HG03469 (cell line): ENCODE data around the gene SFTPD.
"Not testable (repeated sequence)": the region's sequence is repeated elsewhere in the genome, so short reads cannot be mapped to it uniquely, and the experiment has no call there.

ENCODE experiments used
- ATAC-seq: cut with Tn5 transposase; IDR thresholded peaks from one replicate; pipeline ENCODE4 v1.9.1; 2021; ENCODE audit warnings: mild to moderate bottlenecking, moderate library complexity, moderate number of reproducible peaks; ENCODE audit not compliant: unreplicated experiment

SFTPD gene

DNA sequence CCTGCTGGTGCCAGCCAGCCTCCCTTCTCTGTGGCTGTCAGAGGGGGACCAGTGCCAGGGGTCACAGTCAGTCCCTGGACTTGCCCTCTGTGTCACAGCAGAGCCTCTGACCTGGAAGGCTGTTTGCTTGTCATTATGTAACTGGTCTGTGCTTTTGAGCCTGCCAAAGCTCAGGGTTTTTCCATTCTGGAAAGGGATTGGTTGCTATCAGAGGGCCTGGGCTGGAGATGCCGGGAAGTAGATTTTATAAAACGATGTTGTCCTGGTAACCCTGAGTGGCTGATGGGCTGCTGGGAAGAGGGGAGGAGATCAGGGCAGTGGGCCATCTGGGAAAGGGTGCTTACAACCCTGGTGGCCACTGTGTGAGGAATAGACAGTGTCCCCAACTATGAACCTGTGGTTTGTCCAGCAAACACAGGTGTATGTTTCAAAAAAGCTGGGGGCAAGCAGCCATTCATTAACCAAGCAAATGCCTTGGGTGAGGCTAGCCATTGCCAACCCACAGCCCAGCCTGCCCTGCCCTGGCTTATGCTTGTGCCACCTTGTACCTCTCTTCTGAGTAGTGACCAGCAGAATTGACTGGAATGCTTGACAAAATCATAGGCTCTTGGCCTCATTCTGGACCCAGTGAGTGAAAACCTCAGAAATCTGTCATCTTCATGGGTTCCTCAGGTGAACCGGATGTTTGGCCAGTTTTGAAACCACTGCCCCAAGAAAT is 21.6 kb downstream of the SFTPD start:
- ATAC-seq = no peak

GRCh38 chr10:79926037-79926436 is 22.9 kb downstream of the SFTPD start:
- no peak for ATAC-seq

- ATAC-seq = no peak
These were observed 23.3 kb downstream of the SFTPD start for GRCh38 chr10:79925614-79926013.

DNA sequence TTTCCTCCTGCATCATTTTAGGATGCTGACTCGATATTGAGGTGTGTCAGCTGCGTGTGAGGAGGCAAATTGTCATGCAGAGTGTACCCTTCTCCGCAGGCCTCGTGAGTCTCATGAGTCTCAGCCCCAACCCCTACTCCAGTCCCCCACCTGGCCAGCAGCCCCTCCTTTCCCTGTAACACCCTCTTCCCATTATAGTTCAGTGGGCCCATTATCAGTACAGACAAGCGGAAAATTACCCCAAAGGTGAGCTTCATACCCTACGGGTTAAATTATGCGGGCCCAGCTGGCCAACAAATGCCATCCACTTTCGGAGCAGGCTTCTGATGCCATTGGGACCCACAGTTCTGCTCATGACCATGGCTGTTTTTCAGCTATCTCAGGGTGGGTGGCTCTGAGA is 25.2 kb downstream of the SFTPD start:
- no peak for ATAC-seq

- ATAC-seq = no peak
These were observed 25.8 kb downstream of the SFTPD start for GRCh38 chr10:79923145-79923544.

DNA sequence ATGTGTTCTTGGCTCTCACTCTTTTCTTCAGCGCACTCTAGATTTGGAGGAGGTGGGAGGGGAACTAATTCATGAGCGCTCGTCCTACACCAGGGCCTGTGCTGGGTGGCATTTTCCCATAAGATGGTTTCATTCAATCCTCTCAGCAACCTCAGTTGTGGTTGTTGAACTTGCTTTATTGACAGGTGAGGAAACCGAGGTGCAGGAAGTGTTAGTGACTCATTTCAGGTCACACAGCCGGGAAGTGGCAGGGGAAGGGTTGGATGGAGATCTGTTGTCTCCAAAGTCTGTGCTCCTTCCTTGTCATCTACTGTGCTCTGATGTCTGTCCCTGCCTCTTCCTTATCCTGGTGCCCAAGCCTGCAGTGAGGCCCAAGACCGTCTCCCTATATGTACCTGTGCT is 26.9 kb downstream of the SFTPD start:
- ATAC-seq = not testable (repeated sequence)

- ATAC-seq = not testable (repeated sequence)
These were observed 33.1 kb downstream of the SFTPD start for GRCh38 chr10:79915838-79916237.

DNA sequence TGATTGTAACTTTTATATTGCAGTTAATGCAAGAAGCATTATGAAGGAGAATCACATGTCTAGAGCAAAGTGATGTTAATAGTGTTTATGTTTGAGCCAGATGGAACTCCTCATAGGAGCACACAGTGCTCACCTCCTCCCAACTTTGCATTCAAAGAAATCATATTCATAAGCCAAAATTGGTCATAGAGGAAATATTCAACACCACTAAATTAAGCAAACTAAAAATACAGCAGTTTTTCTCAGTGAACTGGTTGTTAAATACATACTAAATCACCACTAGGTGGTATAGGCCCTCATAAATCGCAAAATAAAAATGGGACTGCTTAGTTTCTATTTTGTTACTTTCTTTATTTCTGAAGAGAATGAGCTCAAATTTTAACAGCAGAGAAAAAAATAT is 34.4 kb downstream of the SFTPD start:
- ATAC-seq = not testable (repeated sequence)

DNA sequence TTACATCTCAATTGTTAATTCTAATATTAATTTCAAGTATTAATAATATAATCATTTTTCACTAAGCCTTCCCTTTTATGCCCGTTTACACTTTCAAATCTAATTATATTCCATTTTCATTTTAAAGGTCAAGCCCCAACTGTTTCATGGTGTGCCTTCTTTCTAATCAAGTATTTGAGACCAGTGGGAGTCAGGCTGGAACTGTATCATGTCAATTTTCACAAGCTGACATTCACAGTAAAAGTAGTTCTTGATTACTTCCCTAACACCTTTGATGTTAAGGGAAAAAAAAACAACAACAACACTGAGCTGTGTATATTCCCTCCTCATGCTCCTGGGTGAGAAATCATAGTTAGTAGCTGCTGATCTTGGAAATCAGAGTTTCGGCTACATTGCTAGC is 38.1 kb downstream of the SFTPD start:
- ATAC-seq = no peak

GRCh38 chr10:79910344-79910743 is 38.6 kb downstream of the SFTPD start:
- ATAC-seq = peak; percentile 62

DNA sequence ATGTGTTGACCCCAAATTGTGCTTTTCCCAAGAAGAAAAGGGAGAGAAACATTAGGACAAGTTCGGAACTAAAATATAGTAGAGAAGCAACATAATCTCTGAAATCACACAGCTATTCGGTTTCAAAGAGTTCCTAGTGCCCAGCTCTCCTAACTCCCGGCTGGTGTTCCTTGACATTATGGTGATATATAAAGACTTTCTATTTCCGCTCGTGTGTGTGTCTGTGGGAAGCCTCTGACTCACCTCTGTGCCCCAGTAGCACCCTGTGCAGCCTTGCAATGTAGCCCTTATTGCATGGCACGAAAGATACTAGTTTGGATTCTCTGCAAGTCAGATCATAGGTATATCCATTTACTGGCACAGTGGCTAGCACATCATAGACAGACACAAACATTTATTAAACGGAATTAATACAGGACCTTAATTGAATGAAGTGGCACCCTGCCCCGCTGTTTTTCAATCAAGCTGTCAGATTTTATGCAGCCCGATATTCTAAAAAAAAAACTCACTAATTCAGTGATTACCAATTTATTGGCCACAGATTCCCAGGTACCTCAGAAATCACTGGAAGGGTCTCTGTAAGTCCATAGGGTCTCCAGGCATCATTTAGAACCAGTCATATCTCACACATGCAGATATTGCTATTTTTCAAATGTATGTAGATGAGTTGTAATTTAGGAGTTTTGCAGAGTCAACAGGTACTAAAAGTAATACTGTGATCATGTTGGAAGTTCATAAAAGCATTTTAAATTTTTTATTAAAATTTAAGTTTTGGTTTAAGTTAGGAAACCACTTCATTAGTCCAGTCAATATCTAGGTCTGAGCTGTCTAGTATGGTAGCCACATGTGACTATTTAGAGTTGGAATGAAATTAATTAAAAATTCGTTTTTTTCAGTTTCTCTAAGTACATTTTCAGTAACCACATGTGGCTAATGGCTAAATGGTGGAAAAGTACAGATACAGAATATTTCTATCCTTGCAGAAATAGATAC is 43.3 kb downstream of the SFTPD start:
- no peak for ATAC-seq

DNA sequence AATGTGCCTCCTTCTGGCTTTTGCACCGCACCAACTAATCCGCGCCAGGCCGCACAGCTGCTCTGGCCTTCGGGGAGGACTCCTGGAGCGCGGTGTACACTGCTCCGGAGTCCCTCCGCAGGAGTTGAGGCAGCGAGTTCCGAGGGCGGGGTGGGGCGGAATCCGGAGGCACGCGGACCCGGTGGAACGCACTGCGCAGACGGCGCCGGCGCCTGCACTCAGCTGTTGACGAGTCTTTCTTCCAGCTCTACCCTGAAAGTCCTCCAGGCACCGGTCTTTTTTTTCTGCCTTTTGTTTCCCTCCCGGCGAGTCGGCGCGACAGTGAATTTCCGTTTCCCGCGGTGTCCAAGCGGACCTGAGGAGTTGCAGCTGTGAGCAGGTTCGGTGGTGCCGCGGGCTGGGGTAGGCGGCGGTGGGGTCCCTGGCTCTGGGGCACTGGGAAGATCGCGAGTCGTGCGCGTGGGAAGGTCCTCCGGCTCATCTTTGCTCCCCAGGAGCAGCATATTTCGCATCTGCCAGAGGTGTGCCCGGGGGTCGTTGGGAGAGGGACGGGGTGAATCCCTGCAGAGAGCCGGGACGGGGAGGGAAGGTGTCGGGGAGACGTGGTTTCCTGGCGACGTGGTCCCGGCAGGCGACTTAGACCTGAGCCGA is 44.1 kb downstream of the SFTPD start:
- ATAC-seq = no peak

DNA sequence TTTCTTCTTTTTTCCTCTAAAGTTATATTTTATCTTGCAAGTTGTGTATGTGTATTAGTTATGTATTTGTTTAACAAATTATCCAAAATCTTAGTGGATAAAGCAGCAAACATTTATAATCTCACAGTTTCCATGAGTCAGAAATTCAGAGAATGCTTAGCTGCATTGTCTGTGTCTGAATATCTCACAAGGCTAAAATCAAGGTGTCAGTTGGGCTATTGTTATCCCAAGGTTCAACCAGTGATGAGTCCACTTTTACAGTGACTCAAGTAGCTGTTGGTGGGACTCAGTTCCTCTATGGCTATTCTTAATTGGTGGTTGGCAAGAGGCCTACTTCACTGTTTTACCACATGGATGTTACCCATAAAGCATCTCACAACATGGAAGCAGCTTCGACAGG is 47.3 kb downstream of the SFTPD start:
- ATAC-seq = not testable (repeated sequence)

GRCh38 chr10:79898597-79899325 is 50.1 kb downstream of the SFTPD start:
- ATAC-seq = no peak

DNA sequence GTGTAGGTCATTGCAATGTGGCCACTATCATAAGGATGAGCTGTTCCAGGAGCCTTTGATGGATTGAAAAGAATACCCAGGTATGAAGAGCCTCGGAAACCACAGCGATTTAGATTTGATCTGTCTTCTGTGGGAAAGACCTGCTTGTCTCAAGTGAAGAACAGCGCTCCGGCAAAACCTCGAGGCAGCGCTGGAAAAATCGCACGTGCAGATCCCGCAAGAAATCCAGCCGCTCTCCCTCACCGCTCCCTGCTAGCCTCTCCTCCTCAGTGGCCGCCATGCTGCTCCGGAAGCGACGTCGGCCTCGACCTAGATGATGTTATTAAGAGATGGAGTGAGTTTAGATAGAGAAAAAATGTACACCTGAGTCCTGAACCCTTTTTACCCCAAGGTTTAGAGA is 56.0 kb downstream of the SFTPD start:
- not testable (repeated sequence) for ATAC-seq

GRCh38 chr10:79890469-79890868 is 58.4 kb downstream of the SFTPD start:
- no peak for ATAC-seq

- not testable (repeated sequence) for ATAC-seq
These were observed 59.9 kb downstream of the SFTPD start for GRCh38 chr10:79888984-79889383.
